HuH-7.5 (cell line): ENCODE results near the gene APOBEC3F.
"Not testable (repeated sequence)": the region's sequence is repeated elsewhere in the genome, so short reads cannot be mapped to it uniquely, and the experiment has no call there.

Source experiments
- DNase-seq: peaks from one replicate; pipeline ENCODE4 v3.0.0; 2011; ENCODE audit warnings: low spot score

APOBEC3F gene

DNA sequence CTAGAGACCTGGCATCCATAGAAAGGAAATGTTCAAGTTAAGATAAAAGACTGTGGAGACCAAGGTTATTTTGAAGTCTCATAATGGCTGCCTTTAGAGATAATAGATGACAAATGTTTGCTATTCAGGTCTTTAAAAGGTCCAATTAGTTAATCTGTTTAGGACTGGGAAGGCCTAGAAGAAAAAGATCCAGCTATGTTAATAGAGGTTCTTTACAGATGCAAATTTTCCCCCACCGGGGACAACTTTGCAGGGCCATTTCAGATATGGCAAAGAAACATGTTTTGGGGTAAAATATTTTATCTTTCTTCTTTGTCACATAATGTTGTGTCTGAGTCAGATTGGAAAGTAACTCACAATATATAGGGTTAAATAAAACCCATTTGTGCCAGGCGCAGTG is 33.3 kb downstream of the APOBEC3F start:
- DNase-seq: no peak

DNA sequence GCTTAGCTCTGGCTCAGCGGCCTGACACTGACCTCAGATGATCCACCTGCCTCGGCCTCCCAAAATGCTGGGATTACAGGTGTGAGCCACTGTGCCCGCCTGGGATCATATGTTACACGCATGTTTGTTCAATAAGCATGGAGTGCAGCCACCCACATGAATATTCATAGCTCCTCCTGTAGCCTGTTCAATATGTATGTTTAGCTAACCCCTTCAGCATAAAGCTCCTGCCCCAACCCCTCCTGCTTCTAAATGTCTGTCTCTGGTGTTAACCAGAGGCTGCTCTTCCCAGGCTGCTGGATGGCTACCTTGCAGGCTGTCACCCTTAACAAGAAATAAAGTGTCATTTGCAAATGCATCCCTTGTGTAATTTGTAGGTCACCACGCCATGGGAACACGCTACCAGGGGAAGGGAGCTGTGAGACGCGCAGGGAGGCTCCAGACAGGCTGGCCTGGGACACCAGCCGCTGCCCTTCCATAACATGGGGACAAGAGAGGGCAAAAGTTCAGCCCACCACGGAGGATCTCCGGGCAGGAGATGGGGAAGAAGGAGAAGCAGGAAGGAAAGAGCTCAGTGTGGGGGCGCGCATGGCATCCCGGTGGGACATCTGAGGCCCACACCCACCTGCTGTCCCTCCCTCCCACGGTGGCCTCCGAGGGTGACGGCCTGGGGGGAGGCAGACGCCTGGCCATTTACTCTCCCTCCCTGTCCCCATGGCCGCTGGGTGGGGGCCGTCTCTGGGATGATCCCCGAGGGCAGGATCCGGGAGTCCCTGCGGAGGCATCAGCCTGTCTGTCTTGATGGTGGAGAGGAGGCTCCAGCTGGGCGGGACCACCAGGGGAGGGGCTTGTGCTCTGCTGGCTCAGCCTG is 35.7 kb downstream of the APOBEC3F start:
- DNase-seq: not testable (repeated sequence)

DNA sequence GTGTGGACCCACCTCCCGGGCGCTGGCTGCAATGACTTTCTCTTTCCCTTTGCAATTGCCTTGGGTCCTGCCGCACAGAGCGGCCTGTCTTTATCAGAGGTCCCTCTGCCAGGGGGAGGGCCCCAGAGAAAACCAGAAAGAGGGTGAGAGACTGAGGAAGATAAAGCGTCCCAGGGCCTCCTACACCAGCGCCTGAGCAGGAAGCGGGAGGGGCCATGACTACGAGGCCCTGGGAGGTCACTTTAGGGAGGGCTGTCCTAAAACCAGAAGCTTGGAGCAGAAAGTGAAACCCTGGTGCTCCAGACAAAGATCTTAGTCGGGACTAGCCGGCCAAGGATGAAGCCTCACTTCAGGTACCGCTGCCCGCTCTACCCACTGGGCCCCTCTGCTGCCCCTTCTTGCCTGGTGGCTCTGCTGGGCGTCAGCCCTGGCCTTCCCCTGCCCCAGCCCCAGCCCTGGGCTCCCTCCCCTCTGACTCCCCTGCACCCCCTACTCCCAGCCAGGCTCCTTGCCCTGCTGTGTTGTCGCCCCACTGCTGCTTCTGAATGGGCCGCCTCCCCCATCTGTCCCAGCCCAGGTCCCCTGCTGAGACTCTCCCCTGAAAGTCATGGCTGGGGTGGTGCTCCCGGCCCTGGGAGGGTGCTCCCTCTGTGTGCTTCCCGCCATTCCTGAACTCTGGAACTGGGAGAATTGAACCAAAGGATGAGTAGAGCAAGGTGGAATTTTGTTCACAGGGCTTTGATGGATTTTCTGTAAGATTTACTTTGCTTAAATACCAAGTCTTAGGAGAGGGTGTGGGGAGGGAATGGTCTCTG is 36.6 kb downstream of the APOBEC3F start, which contains the start of gene APOBEC3G:
Gene APOBEC3G (plus strand): TSS at position 250 of the 815 bp plus-strand sequence. CDS start 87 bp downstream, at position 337.
- not testable (repeated sequence) for DNase-seq

- not testable (repeated sequence) for DNase-seq
Observed at GRCh38 chr22:39077912-39078311, 37.2 kb downstream of the APOBEC3F start.

DNA sequence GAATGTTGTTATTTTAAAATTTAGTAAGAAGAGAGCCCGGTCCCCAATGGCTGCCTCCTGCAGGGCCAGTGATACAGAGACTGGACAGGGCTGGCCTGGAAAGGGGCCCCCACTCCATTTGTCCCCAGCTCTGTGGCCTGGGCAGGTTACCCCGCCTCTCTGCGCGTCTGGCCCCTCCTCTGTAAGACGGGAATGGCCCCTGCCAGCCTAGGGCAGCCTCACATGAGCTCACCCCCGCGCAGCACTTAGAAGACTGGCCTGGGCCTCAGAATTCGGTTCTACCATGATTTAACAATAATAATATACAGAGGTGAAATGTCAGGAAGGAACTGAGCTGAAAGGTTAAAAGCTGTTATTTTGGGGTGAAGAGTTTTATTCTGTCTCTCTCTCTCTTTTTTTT is 37.7 kb downstream of the APOBEC3F start:
- no peak for DNase-seq

- not testable (repeated sequence) for DNase-seq
Observed at GRCh38 chr22:39079054-39079637, 38.5 kb downstream of the APOBEC3F start.

GRCh38 chr22:39080052-39080762 is 39.5 kb downstream of the APOBEC3F start:
- DNase-seq: no peak

DNA sequence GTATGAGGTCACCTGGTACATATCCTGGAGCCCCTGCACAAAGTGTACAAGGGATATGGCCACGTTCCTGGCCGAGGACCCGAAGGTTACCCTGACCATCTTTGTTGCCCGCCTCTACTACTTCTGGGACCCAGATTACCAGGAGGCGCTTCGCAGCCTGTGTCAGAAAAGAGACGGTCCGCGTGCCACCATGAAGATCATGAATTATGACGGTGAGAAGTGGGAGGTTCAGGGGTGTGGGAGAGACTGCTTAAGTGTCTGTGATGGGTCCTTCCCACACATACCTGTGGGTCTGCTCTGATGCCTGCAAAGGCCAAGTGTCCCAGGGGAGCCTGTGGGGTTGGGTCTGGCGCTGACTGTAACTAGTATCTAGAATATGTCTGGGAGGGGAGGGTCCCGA is 40.4 kb downstream of the APOBEC3F start:
- DNase-seq: no peak

DNA sequence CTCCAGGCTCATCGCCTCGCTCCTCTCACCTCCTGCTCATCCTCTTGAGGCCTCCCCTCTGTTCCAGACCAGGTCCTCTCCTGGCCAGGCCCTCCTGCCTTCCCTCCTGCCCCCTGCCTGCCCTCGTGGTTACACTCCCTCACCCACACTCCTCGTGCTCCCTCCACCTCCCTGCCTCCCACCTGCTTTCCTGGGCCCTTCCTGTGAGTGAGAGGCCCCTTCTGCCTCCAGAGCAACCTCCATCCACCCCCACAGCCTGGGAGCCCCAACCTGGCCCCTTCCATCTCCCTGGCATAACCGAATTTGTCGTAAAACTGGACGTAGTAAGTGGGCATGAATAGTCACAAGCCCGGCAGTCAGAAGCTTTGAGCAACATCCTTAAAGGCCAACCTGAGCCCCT is 40.9 kb downstream of the APOBEC3F start:
- no peak for DNase-seq

DNA sequence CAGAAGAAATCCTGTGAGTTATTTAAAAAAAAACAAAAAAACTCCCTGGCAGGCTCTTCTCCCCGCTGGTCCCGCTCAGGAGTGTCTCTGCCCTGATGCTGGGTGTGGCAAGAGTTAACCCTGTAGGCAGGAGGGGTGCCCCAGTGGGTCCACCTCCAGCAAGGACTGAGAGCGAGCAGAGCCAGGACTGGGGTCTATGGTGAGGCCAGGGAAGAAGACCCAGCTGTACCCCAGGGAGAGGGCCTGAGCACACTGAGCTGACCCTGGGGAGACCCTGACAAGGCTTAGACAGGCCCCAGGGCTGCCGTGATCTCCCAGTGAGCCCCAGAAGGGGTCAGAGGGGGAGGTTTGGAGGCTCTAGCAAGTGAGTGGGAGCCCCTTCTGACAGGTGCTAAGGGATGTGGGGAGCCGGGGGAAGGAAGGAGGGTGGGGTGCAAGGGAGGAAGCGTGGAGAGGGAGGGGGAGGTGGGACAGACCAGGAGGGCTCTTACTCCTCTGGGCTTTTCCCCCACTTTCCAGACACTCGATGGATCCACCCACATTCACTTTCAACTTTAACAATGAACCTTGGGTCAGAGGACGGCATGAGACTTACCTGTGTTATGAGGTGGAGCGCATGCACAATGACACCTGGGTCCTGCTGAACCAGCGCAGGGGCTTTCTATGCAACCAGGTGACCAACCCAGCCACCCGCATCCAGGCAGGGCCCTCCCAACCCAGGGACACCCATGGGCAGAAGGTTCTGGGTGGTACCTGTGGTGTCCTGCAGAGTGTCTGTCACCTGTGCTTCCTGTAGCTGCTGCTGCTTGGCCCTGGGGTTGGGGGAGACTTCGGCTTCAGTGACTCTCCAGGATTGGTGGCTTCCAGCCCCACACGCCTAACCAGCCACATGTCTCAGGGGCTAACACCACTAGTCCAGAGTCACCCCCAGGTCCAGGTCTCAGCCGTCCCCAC is 42.8 kb downstream of the APOBEC3F start:
- DNase-seq: no peak

DNA sequence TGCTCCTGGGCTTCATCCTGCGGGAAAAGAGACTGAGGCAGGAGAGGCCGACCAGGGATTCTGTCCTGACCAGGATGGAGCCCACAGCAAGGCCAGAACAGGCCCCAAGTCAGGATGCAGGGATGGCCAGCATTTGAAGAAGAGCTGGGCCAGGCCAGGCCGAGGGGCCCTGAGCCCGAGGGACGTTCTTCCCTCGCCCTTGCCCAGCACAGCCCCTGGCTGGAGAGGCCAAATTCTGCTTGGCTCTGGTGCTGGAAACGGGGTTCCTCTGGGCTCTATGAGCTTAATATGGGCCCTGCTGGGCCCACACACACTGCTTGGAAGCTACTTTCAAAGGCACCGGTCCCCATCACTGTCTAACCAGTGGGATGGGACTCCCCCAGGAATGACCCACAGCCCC is 44.0 kb downstream of the APOBEC3F start:
- no peak for DNase-seq

DNA sequence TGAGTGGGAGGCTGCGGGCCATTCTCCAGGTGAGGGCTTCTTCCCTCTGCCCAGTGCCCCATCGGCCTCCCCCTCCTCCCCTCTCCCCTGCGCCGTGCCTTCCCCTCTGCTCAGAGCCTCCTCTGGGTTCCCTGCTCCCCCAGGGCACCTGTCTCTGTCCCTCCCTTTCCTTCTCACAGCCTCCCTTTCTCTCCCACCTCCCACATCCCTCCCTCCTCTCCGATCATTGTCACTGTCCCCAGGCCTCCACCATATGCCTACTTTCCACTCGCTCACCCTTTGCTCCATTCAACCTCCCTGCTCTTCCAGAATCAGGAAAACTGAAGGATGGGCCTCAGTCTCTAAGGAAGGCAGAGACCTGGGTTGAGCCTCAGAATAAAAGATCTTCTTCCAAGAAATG is 46.4 kb downstream of the APOBEC3F start:
- no peak for DNase-seq

DNA sequence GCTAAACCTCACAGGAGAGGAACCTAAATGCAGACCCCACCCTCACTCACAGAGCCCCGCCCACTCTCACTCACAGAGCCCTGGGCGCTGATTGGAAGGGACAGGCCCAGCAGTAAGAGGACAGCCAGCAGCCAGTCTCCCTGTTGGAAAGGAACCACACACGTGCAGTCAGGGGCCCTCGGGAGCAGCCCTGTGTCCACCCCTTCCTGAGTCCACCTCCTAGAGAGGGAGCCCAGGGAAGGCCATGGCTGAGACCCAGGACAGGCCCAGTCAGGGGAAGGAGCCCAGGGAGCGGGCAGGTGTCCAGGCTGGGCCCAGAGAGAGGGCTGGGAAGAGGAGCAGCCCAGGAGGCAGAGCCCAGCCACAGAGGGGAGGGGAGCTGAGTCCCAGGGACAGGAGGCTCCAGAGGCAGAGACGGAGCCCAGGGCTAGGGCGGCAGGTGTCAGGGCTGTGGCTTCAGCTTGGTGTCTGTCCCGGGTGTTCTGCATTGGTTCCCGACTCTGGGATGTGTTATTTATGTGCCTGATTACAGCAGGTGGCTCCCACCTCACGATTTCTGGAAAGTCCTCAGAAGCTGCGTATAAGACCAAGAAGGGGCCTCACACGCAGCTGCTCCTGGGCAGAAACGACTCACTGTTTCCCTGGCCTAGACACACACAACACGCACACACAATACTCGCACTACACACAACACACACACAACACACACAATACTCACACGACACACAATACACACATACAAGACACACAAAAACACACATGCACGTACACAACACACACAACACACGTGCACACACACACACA is 47.4 kb downstream of the APOBEC3F start:
- no peak for DNase-seq

DNA sequence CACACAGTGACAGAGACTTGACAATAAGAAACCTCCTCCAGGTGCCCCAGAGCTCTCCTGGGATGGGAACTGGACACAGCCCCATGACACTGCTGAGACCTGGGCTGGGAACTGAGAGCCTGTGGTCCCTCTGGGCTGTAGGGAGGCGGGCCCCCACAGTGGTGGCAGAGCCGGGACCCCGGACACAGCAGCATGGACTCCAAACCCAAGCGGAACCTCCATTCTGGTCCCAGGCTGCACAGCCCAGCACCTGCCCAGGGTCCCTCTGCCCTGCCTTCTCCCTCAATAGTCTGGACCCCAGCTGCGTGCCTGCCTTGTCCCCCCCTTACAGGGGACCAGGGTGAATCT is 48.0 kb downstream of the APOBEC3F start:
- no peak for DNase-seq

DNA sequence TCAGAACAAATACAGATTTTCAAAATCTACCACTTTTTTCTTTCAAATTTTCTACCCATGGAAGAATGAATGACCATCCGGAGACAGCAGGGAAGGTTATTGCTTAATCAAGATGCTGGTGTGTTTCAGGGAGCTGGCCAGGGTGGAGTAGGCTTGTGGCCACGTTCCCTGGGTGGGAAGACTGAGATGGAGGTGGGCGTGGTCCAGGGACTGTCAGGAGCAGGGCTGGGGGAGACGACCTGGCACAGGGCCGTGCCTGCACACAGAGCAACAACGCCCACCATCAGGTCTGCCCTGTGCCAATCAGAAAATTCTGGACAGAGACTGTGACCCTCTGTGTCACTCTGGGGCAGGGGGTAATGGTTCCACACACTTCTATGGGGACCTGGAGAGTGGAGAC is 49.3 kb downstream of the APOBEC3F start:
- DNase-seq: no peak

DNA sequence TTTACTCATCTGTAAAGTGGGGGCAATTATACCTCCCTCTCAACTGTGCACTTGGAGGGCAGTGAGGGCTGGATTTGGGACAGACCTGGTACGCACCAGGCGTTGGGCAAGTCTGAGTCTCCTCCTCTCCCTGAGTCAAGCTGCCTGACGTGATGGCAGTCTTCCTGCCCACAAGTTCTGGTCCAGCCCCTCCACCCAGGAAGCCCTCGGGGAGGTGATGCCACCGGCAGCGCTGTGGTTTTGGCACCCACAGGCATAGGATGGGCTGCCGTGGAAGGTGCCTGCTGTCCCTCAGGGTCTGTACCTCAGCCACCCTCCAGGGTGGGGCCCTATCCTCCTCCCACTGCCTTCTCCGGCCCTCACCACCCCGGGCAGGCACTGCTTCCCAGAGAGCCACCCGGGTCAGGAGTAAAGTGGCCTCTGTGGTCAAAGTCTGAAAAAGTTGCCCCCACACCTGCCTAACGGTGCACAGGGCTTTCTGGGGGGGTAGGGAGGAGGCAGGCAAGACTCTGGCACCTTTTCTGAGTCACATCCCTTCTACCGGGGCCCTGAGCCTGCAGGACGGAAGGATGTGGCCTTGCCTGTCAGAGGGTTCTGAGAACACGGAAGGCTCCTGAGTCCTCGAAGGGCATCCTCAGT is 49.9 kb downstream of the APOBEC3F start:
- no peak for DNase-seq

DNA sequence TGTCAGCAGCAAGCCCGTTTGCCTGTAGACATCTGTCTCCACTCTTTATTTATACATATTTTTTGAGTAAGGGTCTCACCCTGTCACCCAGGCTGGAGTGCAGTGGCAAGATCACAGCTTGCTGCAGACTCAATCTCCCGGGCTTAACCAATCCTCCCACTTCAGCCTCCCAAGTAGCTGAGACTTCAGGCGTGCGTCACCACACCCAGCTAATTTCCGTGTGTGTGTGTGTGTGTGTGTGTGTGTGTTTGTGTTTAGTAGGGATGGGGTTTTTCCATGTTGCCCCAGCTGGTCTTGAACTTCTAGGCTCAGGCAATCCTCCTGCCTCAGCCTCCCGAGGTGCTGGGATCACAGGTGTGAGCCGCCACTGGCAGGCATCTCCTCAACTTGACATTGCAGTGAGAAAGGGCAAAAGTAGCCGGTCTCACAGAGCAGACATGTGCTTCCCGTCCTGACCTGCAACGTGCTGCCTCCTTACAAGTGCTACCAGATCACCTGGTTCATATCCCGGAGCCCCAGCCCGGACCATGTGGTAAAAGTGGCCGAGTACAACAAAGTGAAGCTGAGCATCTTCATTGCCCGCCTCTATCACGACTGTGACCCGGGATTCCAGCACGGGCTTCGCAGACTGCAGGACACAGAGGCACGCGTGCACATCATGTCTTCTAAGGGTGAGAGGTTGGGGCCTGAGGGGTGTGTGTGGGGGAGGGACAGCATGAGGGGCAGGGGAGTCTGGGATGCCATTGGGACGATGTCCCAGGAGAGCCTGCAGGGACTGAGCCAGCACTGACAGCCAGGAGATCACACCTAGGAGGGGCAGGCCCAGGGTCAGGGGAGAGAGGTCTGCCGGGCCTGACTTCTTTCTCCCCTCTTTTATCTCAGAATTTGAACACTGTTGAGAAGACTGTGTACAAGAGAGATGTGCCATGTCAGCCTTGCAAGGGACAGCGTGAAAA is 50.7 kb downstream of the APOBEC3F start:
- DNase-seq: no peak

DNA sequence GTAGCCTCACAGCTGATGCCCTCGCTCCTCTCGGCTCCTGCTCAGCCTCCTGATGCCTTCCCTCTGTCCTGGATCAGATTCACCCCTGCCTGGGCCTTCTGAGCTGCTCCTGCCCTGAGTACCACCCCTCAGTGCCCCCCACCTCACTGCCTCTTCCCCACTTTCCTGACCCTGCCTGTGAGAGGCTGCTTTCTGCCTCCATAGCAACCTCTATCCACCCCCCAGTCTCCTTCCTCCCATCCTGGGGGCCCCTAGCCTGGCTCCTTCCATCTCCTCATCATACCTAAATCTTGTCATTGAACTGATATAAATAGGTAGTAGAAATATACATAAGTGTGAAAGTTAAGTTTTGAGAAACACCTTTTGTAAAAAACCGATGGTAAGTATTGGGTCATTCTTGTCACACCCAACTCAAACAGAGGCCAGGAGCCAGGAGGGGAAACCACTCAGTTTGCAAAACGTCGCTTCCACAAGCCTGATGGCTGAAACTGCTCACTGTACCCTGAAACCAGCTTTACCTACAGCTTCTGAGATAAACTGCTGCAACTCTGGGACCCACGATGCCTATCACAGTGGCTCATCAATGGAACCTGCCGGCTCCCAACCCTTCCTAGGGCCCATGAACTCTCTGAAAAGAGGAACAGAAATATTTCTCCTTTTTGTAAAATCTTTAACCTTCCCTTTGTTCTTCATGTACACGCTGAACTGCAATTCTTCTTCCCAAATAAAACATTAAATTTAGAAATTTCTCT is 51.6 kb downstream of the APOBEC3F start:
- no peak for DNase-seq
